ENCODE measurements around the gene VWA3B.
"Not testable (repeated sequence)": the region's sequence is repeated elsewhere in the genome, so short reads cannot be mapped to it uniquely, and the experiment has no call there.

Gene VWA3B

GRCh38 chr2:98087447-98088020, 567 bp downstream of the VWA3B start:
- DNase-seq, result no peak

- no peak for DNase-seq
These were observed 1.3 kb downstream of the VWA3B start for GRCh38 chr2:98088261-98088660.

- DNase-seq, result no peak
These were observed 3.0 kb downstream of the VWA3B start for GRCh38 chr2:98089941-98090340.

GRCh38 chr2:98090951-98091350, 4.0 kb downstream of the VWA3B start:
- DNase-seq, result no peak

GRCh38 chr2:98091738-98092137, 4.8 kb downstream of the VWA3B start:
- DNase-seq, result no peak

- DNase-seq, result no peak
These were observed 6.2 kb downstream of the VWA3B start for GRCh38 chr2:98093146-98093545.

GRCh38 chr2:98093611-98094010, 6.6 kb downstream of the VWA3B start:
- no peak for DNase-seq

- no peak for DNase-seq
These were observed 13.2 kb downstream of the VWA3B start for GRCh38 chr2:98099939-98100743.

GRCh38 chr2:98102315-98102714, 15.3 kb downstream of the VWA3B start:
- not testable (repeated sequence) for DNase-seq

- DNase-seq, result no peak
These were observed 15.9 kb downstream of the VWA3B start for GRCh38 chr2:98102878-98103277.

- DNase-seq, result no peak
These were observed 21.1 kb downstream of the VWA3B start for GRCh38 chr2:98108110-98108509.

GRCh38 chr2:98110741-98111140, 23.8 kb downstream of the VWA3B start:
- no peak for DNase-seq

- DNase-seq, result no peak
These were observed 27.8 kb downstream of the VWA3B start for GRCh38 chr2:98114643-98115330.

- no peak for DNase-seq
These were observed 31.2 kb downstream of the VWA3B start for GRCh38 chr2:98118161-98118560.

- DNase-seq, result no peak
These were observed 31.9 kb downstream of the VWA3B start for GRCh38 chr2:98118852-98119251.

GRCh38 chr2:98121149-98121548, 34.2 kb downstream of the VWA3B start:
- DNase-seq, result no peak

GRCh38 chr2:98122524-98122923, 35.6 kb downstream of the VWA3B start:
- DNase-seq, result no peak

- DNase-seq, result no peak
These were observed 36.3 kb downstream of the VWA3B start for GRCh38 chr2:98123286-98123685.

GRCh38 chr2:98126061-98126460, 39.1 kb downstream of the VWA3B start:
- DNase-seq, result no peak

GRCh38 chr2:98127229-98127989, 40.4 kb downstream of the VWA3B start:
- DNase-seq, result no peak

- no peak for DNase-seq
These were observed 41.7 kb downstream of the VWA3B start for GRCh38 chr2:98128556-98129109.

- not testable (repeated sequence) for DNase-seq
These were observed 43.1 kb downstream of the VWA3B start for GRCh38 chr2:98130073-98130472.

All from NCI-H2171 treated with DMSO at 0.1 percent for 48 hours (cell line).